ENCODE data around the gene SOX6. TPM values are rescaled to one million over a fixed set of nuclear protein-coding genes. Genes with fewer than 3 reads are reported as not detected.

SOX6 gene
- total and polyA plus RNA-seq, 2 of the 13 experiments (the other 11 are each of a cell fraction or from before 2014, with no cell fraction given), result 2.6 to 11.2 TPM

GRCh38 chr11:16356057-16356760 lies at the start of gene SOX6 (continued):
- no peak for TF ChIP-seq E2F5 (CRISPR knock-in tag; conservative IDR thresholded peaks at IDR 0.05)
- TF ChIP-seq ZMYM2 (CRISPR knock-in tag; IDR thresholded peaks at IDR 0.05), result no peak
- no peak for TF ChIP-seq IKZF4 (CRISPR knock-in tag; IDR thresholded peaks at IDR 0.05; ENCODE audit: borderline replicate concordance, low read depth, not compliant biosample characterization)
- no peak for TF ChIP-seq ZNF607 (CRISPR knock-in tag; IDR thresholded peaks at IDR 0.05; ENCODE audit: borderline replicate concordance)
- no peak for TF ChIP-seq GPBP1L1 (CRISPR knock-in tag; IDR thresholded peaks at IDR 0.05)
- TF ChIP-seq, protein P1, sequence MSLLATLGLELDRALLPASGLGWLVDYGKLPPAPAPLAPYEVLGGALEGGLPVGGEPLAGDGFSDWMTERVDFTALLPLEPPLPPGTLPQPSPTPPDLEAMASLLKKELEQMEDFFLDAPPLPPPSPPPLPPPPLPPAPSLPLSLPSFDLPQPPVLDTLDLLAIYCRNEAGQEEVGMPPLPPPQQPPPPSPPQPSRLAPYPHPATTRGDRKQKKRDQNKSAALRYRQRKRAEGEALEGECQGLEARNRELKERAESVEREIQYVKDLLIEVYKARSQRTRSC (CRISPR knock-in tag; IDR thresholded peaks at IDR 0.05; ENCODE audit: low read depth), result no peak
- no peak for TF ChIP-seq ZNF263 (CRISPR knock-in tag; IDR thresholded peaks at IDR 0.05)
- no peak for TF ChIP-seq ZNF234 (CRISPR knock-in tag; conservative IDR thresholded peaks at IDR 0.05)
- no peak for TF ChIP-seq ZNF563 (CRISPR knock-in tag; IDR thresholded peaks at IDR 0.05)
- TF ChIP-seq ZNF543 (CRISPR knock-in tag; IDR thresholded peaks at IDR 0.05), result no peak
- TF ChIP-seq THYN1 (CRISPR knock-in tag; IDR thresholded peaks at IDR 0.05; ENCODE audit: borderline replicate concordance, low read depth), result no peak
- no peak for TF ChIP-seq KDM2A (CRISPR knock-in tag; IDR thresholded peaks at IDR 0.05; ENCODE audit: borderline replicate concordance, low read depth)
- TF ChIP-seq ZNF12 (CRISPR knock-in tag; IDR thresholded peaks at IDR 0.05), result 0 out of 2 replicates have a peak, but pooled peaks have one; percentile 18
- no peak for TF ChIP-seq NFKBIZ (CRISPR knock-in tag; IDR thresholded peaks at IDR 0.05)
- no peak for TF ChIP-seq SRSF1 (optimal IDR thresholded peaks at IDR 0.05; ENCODE audit: low read depth, low read length)
- no peak for TF ChIP-seq NR3C1 (CRISPR knock-in tag; IDR thresholded peaks at IDR 0.05)
- no peak for TF ChIP-seq ZBTB44 (CRISPR knock-in tag; IDR thresholded peaks at IDR 0.05)
- no peak for TF ChIP-seq POLR2AphosphoS5 (IDR thresholded peaks at IDR 0.05; ENCODE audit: low read depth, low read length)
- no peak for TF ChIP-seq ZNF34 (CRISPR knock-in tag; IDR thresholded peaks at IDR 0.05; ENCODE audit: borderline replicate concordance)
- TF ChIP-seq ZMYM3 (CRISPR knock-in tag; IDR thresholded peaks at IDR 0.05), result no peak
- TF ChIP-seq, protein P2, sequence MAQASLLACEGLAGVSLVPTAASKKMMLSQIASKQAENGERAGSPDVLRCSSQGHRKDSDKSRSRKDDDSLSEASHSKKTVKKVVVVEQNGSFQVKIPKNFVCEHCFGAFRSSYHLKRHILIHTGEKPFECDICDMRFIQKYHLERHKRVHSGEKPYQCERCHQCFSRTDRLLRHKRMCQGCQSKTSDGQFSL (CRISPR knock-in tag; IDR thresholded peaks at IDR 0.05), result no peak
- TF ChIP-seq DNMT1 (CRISPR knock-in tag; IDR thresholded peaks at IDR 0.05), result no peak
- TF ChIP-seq KDM4B (CRISPR knock-in tag; IDR thresholded peaks at IDR 0.05), result 0 out of 2 replicates have a peak, but pooled peaks have one; percentile 14
- TF ChIP-seq MLX (CRISPR knock-in tag; IDR thresholded peaks at IDR 0.05), result no peak
